ENCODE results near the gene TIMM44. TPM values are rescaled to one million over a fixed set of nuclear protein-coding genes. Genes with fewer than 3 reads are reported as not detected.

Gene TIMM44
- polyA plus RNA-seq, 1 experiment: 43.3 TPM

GRCh38 chr19:7933411-7933810 lies 10.1 kb downstream of the TIMM44 start:
- Histone ChIP-seq H3K27ac (ENCODE audit: low read depth, low read length) (no peak overlapping the region), H3K4me3 (ENCODE audit: low read depth, low read length) (no peak overlapping the region), H3K9me3 (ENCODE audit: control insufficient read depth, insufficient read depth, low read length) (no peaks in the 10 kb centered on the region; the same call in 1 of the 2 replicates), H3K27me3 (ENCODE audit: control insufficient read depth, insufficient read depth, low read length) (no peaks in the 10 kb centered on the region)
- TF ChIP-seq CTCF (IDR thresholded peaks at IDR 0.05; ENCODE audit: low read depth, low read length): peak; percentile 25
- ChIA-PET POLR2A (no interaction called here), CTCF (interaction anchor here (3.2 kb wide), 1 partner anchor 10 kb away, joined by 12 read pairs; the partner anchor contains the start of gene TIMM44)
- DNase-seq (ENCODE audit: low read depth, low spot score): no peak

- no peak for DNase-seq (ENCODE audit: low read depth, low spot score)
- TF ChIP-seq CTCF (IDR thresholded peaks at IDR 0.05; ENCODE audit: low read depth, low read length): no peak
- no peak overlapping the region for H3K27ac ChIP-seq (ENCODE audit: low read depth, low read length)
- ChIA-PET CTCF (no interaction called here), POLR2A (no interaction called here)
- no peaks in the 10 kb centered on the region; the same call in 1 of the 2 replicates for H3K9me3 ChIP-seq (ENCODE audit: control insufficient read depth, insufficient read depth, low read length)
- H3K27me3 ChIP-seq (ENCODE audit: control insufficient read depth, insufficient read depth, low read length): no peaks in the 10 kb centered on the region
- H3K4me3 ChIP-seq (ENCODE audit: low read depth, low read length): no peak overlapping the region
Measured at GRCh38 chr19:7932930-7933300, 10.6 kb downstream of the TIMM44 start.

- H3K4me3 ChIP-seq (ENCODE audit: low read depth, low read length): no peak overlapping the region
- H3K27ac ChIP-seq (ENCODE audit: low read depth, low read length): no peak overlapping the region
- POLR2A ChIA-PET: interaction anchor here (2.0 kb wide), 1 partner anchor 12 kb away, joined by 5 read pairs; the partner anchor contains the start of gene SNAPC2
- DNase-seq (ENCODE audit: low read depth, low spot score): no peak
- H3K9me3 ChIP-seq (ENCODE audit: control insufficient read depth, insufficient read depth, low read length): no peaks in the 10 kb centered on the region; the same call in 1 of the 2 replicates
- CTCF ChIA-PET: no interaction called here
- H3K27me3 ChIP-seq (ENCODE audit: control insufficient read depth, insufficient read depth, low read length): no peaks in the 10 kb centered on the region
- TF ChIP-seq CTCF (IDR thresholded peaks at IDR 0.05; ENCODE audit: low read depth, low read length): no peak
Measured at GRCh38 chr19:7932276-7932929, 11.1 kb downstream of the TIMM44 start.

GRCh38 chr19:7931221-7932061 lies 12.0 kb downstream of the TIMM44 start:
- ChIA-PET CTCF (interaction anchor here (0.6 to 3.5 kb wide), 3 partner anchors 12 to 650 kb away, joined by 4 to 35 read pairs (median 4); partner anchors contain the start of gene TIMM44), POLR2A (interaction anchor here (0.6 to 2.0 kb wide), 2 partner anchors 11 to 77 kb away, joined by 3 to 5 read pairs; partner anchors contain the start of gene SNAPC2)
- H3K4me3 ChIP-seq (ENCODE audit: low read depth, low read length): no peak overlapping the region
- H3K9me3 ChIP-seq (ENCODE audit: control insufficient read depth, insufficient read depth, low read length): no peaks in the 10 kb centered on the region; the same call in 1 of the 2 replicates
- H3K27ac ChIP-seq (ENCODE audit: low read depth, low read length): peak overlapping the region; percentile 52
- TF ChIP-seq CTCF (IDR thresholded peaks at IDR 0.05; ENCODE audit: low read depth, low read length): no peak
- no peaks in the 10 kb centered on the region for H3K27me3 ChIP-seq (ENCODE audit: control insufficient read depth, insufficient read depth, low read length)
- DNase-seq (ENCODE audit: low read depth, low spot score): no peak

All from AG04450 (cell line).